Memory B cell (primary cell): ENCODE measurements around the gene CAVIN2.
"Not testable (repeated sequence)": the region's sequence is repeated elsewhere in the genome, so short reads cannot be mapped to it uniquely, and the experiment has no call there.

Experiments used
- ATAC-seq: fragments of 150-1000 bp; cut with Tn5 transposase; 2 replicates; pipeline ENCODE4 v1.10.0; 2021; ENCODE audit warnings: low read depth, mild to moderate bottlenecking, moderate library complexity
- DNase-seq, 2 donors: peaks; one replicate each; pipeline ENCODE4 v3.0.0; 2022; ENCODE audit warnings: low spot score in 2 of 2
- H3K27ac Mint-ChIP-seq: one replicate; pipeline ENCODE4 v1.8.0; 2022; ENCODE audit warnings: mild to moderate bottlenecking, moderate library complexity, mixed read lengths
- H3K27me3 Mint-ChIP-seq: one replicate; pipeline ENCODE4 v1.8.0; 2022; ENCODE audit warnings: mixed read lengths
- H3K36me3 Mint-ChIP-seq: one replicate; pipeline ENCODE4 v1.8.0; 2022; ENCODE audit warnings: mild to moderate bottlenecking, mixed read lengths
- H3K4me1 Mint-ChIP-seq: one replicate; pipeline ENCODE4 v1.8.0; 2022; ENCODE audit warnings: mixed read lengths
- H3K4me3 Mint-ChIP-seq: one replicate; pipeline ENCODE4 v1.8.0; 2022; ENCODE audit warnings: mild to moderate bottlenecking, moderate library complexity, mixed read lengths
- H3K9me3 Mint-ChIP-seq: one replicate; pipeline ENCODE4 v1.8.0; 2022; ENCODE audit warnings: mixed read lengths

Gene CAVIN2

DNA sequence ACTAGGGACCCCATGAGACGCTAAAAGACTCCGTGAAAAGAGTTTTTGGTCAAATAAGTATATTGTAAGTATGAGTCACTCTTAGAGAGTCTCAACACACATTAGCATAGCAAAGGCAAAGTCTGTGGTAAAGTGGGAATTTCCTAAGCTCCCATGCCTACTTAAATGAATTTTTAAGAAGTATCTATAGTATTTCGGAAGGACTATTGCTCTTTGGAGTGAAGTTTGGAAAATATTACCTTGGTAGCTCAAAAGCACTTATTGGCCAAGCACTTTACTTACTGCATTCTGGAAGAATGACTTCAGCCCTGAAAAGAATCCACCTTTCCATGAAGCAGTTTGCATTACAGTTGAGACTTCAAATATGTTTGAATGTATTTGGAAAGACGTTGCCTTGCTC lies 57.1 kb downstream of the CAVIN2 start:
- H3K9me3 Mint-ChIP-seq: no peaks in the 10 kb centered on the region
- H3K27ac Mint-ChIP-seq: no peak overlapping the region
- H3K36me3 Mint-ChIP-seq: no peaks in the 10 kb centered on the region
- ATAC-seq: no peak
- H3K27me3 Mint-ChIP-seq: peaks cover 17% of the 10 kb centered on the region
- no peaks in the 10 kb centered on the region for H3K4me1 Mint-ChIP-seq
- no peak overlapping the region for H3K4me3 Mint-ChIP-seq
- DNase-seq: no peak

DNA sequence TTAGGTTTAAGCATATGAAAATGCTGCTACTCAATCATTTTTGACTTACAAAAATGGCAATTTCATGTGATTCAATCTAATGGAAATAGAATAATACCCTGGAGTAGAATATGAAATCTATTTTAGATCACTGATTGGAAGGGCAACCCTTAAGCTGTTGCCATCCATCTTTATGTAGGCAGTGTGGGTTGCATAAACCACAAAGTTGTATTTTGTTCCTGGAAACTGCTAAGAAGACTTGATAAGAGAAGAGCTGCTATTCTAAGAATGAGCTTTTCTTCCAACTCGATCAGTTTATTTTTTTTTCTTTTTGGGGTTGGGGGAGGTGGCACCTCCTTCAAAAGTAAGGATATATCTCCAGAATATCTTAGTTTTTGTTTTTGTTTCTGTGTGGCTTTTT lies 60.2 kb downstream of the CAVIN2 start:
- ATAC-seq (no peak), DNase-seq (no peak)
- Mint-ChIP-seq H3K27me3 (peaks cover 14% of the 10 kb centered on the region), H3K4me3 (no peak overlapping the region), H3K27ac (no peak overlapping the region), H3K4me1 (peaks cover 2% of the 10 kb centered on the region), H3K9me3 (no peaks in the 10 kb centered on the region), H3K36me3 (no peaks in the 10 kb centered on the region)

DNA sequence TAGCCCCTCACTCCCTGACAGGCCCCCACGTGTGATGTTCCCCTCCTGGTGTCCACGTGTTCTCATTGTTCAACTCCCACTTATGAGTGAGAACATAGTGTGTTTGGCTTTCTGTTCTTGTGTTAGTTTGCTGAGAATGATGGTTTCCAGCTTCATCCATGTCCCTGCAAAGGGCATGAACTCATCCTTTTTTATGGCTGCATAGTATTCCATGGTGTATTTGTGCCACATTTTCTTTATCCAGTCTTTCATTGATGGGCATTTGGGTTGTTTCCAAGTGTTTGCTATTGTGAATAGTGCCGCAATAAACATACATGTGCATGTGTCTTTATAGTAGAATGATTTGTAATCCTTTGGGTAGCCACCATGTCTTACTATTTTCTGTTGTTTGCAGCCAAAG lies 61.2 kb downstream of the CAVIN2 start:
- H3K9me3 Mint-ChIP-seq, H3K4me3 Mint-ChIP-seq, H3K27ac Mint-ChIP-seq, H3K4me1 Mint-ChIP-seq, ATAC-seq, DNase-seq, H3K36me3 Mint-ChIP-seq: not testable (repeated sequence)
- H3K27me3 Mint-ChIP-seq: peaks cover 12% of the 10 kb centered on the region
